Measurements from ENCODE around the gene GTF2A1. TPM values are rescaled to one million over a fixed set of nuclear protein-coding genes. Genes with fewer than 3 reads are reported as not detected.

Gene GTF2A1
- total RNA-seq (ENCODE audit: low replicate concordance) = 25.4 and 43.3 TPM in 2 replicates

GRCh38 chr14:81220830-81221578 lies at the start of gene GTF2A1:
GTF2A1 (minus strand) TSS chr14:81220959; CDS start chr14:81220518, 441 bp downstream.

Other genes starting within 250 kb of the GTF2A1 start
- 0.23 and 50.7 TPM in 2 replicates for gene STON2, start 179.4 kb upstream of the GTF2A1 start, total RNA-seq (ENCODE audit: low replicate concordance)